ENCODE measurements around the gene LRFN5. TPM values are rescaled to one million over a fixed set of nuclear protein-coding genes. Genes with fewer than 3 reads are reported as not detected.
"Not testable (repeated sequence)": the region's sequence is repeated elsewhere in the genome, so short reads cannot be mapped to it uniquely, and the experiment has no call there.

LRFN5 gene
- total RNA-seq, 1 experiment from 2014 or later: 1.3 TPM

DNA sequence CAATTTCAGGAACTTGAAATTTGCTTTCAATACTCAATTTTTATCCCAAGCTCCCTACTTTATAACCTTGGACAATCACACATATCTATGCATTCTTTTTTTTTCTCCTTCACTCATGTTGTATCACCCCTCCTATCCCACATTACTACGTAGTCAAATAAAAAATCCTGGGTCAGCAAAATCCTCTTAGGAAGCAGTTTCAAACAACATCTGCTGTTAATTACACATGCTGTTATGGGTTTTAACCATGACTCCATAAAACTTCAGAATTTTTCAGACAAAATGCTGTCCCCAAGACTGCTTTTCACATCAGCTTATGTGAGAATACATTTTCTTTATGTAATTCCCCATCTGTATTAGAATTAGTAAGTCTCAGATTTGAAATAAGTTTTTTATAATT is 61.7 kb downstream of the LRFN5 start:
- Histone ChIP-seq H3K4ac (ENCODE audit: low read depth, low read length) (no peak overlapping the region), H3K9me3 (ENCODE audit: control insufficient read depth, low read depth, low read length) (no peaks in the 10 kb centered on the region), H3K27me3 (ENCODE audit: insufficient read depth, low read length) (no peaks in the 10 kb centered on the region), H3K9ac (ENCODE audit: extremely low read depth, insufficient read length, low read length) (no peak overlapping the region), H2BK12ac (ENCODE audit: insufficient read length, low read depth, low read length) (no peak overlapping the region), H3K4me1 (ENCODE audit: insufficient read depth, low read length) (no peaks in the 10 kb centered on the region), H4K5ac (ENCODE audit: insufficient read length, low read depth, low read length) (no peak overlapping the region), H4K20me1 (ENCODE audit: control insufficient read depth, insufficient read depth, insufficient read length) (no peaks in the 10 kb centered on the region), H2AK5ac (ENCODE audit: insufficient read length, low read length) (no peak overlapping the region), H2BK120ac (ENCODE audit: low read depth, low read length, poor library complexity, severe bottlenecking) (no peak overlapping the region), H4K91ac (ENCODE audit: insufficient read length, low read depth, low read length) (no peak overlapping the region), H3K79me1 (ENCODE audit: insufficient read depth, low read depth, low read length, poor library complexity, severe bottlenecking) (no peaks in the 10 kb centered on the region), H3T11ph (ENCODE audit: low read length) (no peak overlapping the region), H3K27ac (ENCODE audit: insufficient read length, low read depth, low read length) (no peak overlapping the region), H3K56ac (ENCODE audit: insufficient read length, low read depth, low read length) (no peak overlapping the region), H3K23me2 (ENCODE audit: insufficient read length, low read depth, low read length, poor library complexity, severe bottlenecking) (no peaks in the 10 kb centered on the region), H2AFZ (ENCODE audit: low read length) (no peak overlapping the region), H3K18ac (ENCODE audit: insufficient read length, low read depth, low read length) (no peak overlapping the region), H4K8ac (replicated peaks; ENCODE audit: insufficient read length, low read depth, low read length) (no peak overlapping the region), H2BK20ac (ENCODE audit: low read depth, low read length, poor library complexity, severe bottlenecking) (no peak overlapping the region), H3K79me2 (ENCODE audit: insufficient read depth, low read length) (no peaks in the 10 kb centered on the region), H3K4me2 (ENCODE audit: insufficient read depth, insufficient read length, low read length) (no peak overlapping the region), H2BK15ac (ENCODE audit: low read depth, low read length) (no peak overlapping the region), H2BK5ac (ENCODE audit: insufficient read length, low read length) (no peak overlapping the region), H3K14ac (ENCODE audit: insufficient read depth, low read length) (no peak overlapping the region), H3K23ac (ENCODE audit: insufficient read length, low read depth, low read length) (no peak overlapping the region)
- H3K4me3 Mint-ChIP-seq: no peak overlapping the region
- no peak for DNase-seq
- H3K9me3 Mint-ChIP-seq: peaks cover 0 to 2% of the 10 kb centered on the region in 2 experiments; a peak in 1 of 5 replicates
- H3K4me1 Mint-ChIP-seq: no peaks in the 10 kb centered on the region
- H3K27me3 Mint-ChIP-seq (ENCODE audit: low read depth): no peaks in the 10 kb centered on the region
- no CpG with 5 or more reads among the region's 1 CpG for WGBS (ENCODE audit: extremely low coverage, insufficient read length, low lambda C conversion rate)
- H3K27ac Mint-ChIP-seq: no peak overlapping the region
- H3K36me3 Mint-ChIP-seq (ENCODE audit: insufficient read depth in 1 of 3, low read depth in 3 of 3): no peaks in the 10 kb centered on the region
- TF ChIP-seq, protein P1, sequence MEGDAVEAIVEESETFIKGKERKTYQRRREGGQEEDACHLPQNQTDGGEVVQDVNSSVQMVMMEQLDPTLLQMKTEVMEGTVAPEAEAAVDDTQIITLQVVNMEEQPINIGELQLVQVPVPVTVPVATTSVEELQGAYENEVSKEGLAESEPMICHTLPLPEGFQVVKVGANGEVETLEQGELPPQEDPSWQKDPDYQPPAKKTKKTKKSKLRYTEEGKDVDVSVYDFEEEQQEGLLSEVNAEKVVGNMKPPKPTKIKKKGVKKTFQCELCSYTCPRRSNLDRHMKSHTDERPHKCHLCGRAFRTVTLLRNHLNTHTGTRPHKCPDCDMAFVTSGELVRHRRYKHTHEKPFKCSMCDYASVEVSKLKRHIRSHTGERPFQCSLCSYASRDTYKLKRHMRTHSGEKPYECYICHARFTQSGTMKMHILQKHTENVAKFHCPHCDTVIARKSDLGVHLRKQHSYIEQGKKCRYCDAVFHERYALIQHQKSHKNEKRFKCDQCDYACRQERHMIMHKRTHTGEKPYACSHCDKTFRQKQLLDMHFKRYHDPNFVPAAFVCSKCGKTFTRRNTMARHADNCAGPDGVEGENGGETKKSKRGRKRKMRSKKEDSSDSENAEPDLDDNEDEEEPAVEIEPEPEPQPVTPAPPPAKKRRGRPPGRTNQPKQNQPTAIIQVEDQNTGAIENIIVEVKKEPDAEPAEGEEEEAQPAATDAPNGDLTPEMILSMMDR (conservative IDR thresholded peaks at IDR 0.05): no peak

DNA sequence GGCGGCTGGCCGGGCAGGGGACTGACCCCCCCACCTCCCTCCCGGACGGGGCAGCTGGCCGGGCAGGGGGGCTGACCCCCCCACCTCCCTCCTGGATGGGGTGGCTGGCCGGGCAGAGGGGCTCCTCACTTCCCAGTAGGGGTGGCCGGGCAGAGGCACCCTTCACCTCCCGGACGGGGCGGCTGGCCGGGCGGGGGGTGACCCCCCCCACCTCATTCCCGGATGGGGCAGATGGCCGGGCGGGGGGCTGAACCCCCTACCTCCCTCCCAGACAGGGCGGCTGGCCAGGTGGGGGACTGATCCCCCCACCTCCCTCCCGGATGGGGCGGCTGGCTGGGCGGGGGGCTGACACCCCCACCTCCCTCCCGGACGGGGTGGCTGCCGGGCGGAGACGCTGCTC is 66.9 kb downstream of the LRFN5 start:
- H3T11ph ChIP-seq (ENCODE audit: low read length): not testable (repeated sequence)

More for the DNA sequence above, 66.9 kb downstream of the LRFN5 start:
- WGBS (ENCODE audit: extremely low coverage, insufficient read length, low lambda C conversion rate): no CpG with 5 or more reads among the region's 24 CpGs
- not testable (repeated sequence) for H3K79me1 ChIP-seq (ENCODE audit: insufficient read depth, low read depth, low read length, poor library complexity, severe bottlenecking); H3K56ac ChIP-seq (ENCODE audit: insufficient read length, low read depth, low read length); H2BK120ac ChIP-seq (ENCODE audit: low read depth, low read length, poor library complexity, severe bottlenecking); H3K27me3 ChIP-seq (ENCODE audit: insufficient read depth, low read length); H3K27me3 Mint-ChIP-seq (ENCODE audit: low read depth); H3K4me1 Mint-ChIP-seq; H2AFZ ChIP-seq (ENCODE audit: low read length); H4K91ac ChIP-seq (ENCODE audit: insufficient read length, low read depth, low read length); H3K4me2 ChIP-seq (ENCODE audit: insufficient read depth, insufficient read length, low read length); H2AK5ac ChIP-seq (ENCODE audit: insufficient read length, low read length); H3K9me3 ChIP-seq (ENCODE audit: control insufficient read depth, low read depth, low read length); H3K4ac ChIP-seq (ENCODE audit: low read depth, low read length); H4K5ac ChIP-seq (ENCODE audit: insufficient read length, low read depth, low read length); H3K14ac ChIP-seq (ENCODE audit: insufficient read depth, low read length); H2BK15ac ChIP-seq (ENCODE audit: low read depth, low read length); H4K20me1 ChIP-seq (ENCODE audit: control insufficient read depth, insufficient read depth, insufficient read length); DNase-seq; H3K23ac ChIP-seq (ENCODE audit: insufficient read length, low read depth, low read length); H2BK5ac ChIP-seq (ENCODE audit: insufficient read length, low read length); H3K9ac ChIP-seq (ENCODE audit: extremely low read depth, insufficient read length, low read length); H3K79me2 ChIP-seq (ENCODE audit: insufficient read depth, low read length); H2BK12ac ChIP-seq (ENCODE audit: insufficient read length, low read depth, low read length); H3K27ac ChIP-seq (ENCODE audit: insufficient read length, low read depth, low read length); H4K8ac ChIP-seq (replicated peaks; ENCODE audit: insufficient read length, low read depth, low read length); H3K18ac ChIP-seq (ENCODE audit: insufficient read length, low read depth, low read length); H3K27ac Mint-ChIP-seq; H3K4me3 Mint-ChIP-seq; H2BK20ac ChIP-seq (ENCODE audit: low read depth, low read length, poor library complexity, severe bottlenecking); H3K23me2 ChIP-seq (ENCODE audit: insufficient read length, low read depth, low read length, poor library complexity, severe bottlenecking); H3K4me1 ChIP-seq (ENCODE audit: insufficient read depth, low read length)
- H3K9me3 Mint-ChIP-seq: peaks cover 9 to 12% of the 10 kb centered on the region in 2 experiments; a peak in 3 of 5 replicates
- H3K36me3 Mint-ChIP-seq (ENCODE audit: insufficient read depth in 1 of 3, low read depth in 3 of 3): peaks cover 0 to 10% (median 3%) of the 10 kb centered on the region in 3 experiments; a peak in 3 of 7 replicates
